H1 (cell line): ENCODE results near the gene OR10AD1. TPM values are rescaled to one million over a fixed set of nuclear protein-coding genes. Genes with fewer than 3 reads are reported as not detected.
"Not testable (repeated sequence)": the region's sequence is repeated elsewhere in the genome, so short reads cannot be mapped to it uniquely, and the experiment has no call there.

ENCODE experiments used
- CTCF ChIA-PET: fragments of 300-600 bp; sonication (Branson Sonifier 250); formaldehyde crosslinking; loops from one replicate; lab custom pipeline; 2021; ENCODE audit not compliant: partially characterized antibody; lab: Charles Lee
- POLR2A ChIA-PET: fragments of 300-600 bp; sonication (Branson Sonifier 250); formaldehyde crosslinking; loops from one replicate; lab custom pipeline; 2021; ENCODE audit warnings: inconsistent platforms; ENCODE audit not compliant: partially characterized antibody; lab: Charles Lee
- DNase-seq, 2 experiments: peaks; one replicate each; pipeline versions ENCODE4 v3.0.0 to v3.0.0-alpha.2; 2010 to 2022; ENCODE audit warnings: low spot score in 2 of 2, low read depth in 1 of 2, mixed read lengths in 1 of 2
- FAIRE-seq: peaks from 2 replicates; lab custom pipeline; 2011; peaks lifted over from hg19 to GRCh38; lab: Jason Lieb, UNC
- H2AFZ ChIP-seq: 2 replicates; pipeline ENCODE4 v1.8.1; 2012; ENCODE audit warnings: low read length, inconsistent platforms
- H2AK5ac ChIP-seq: 2 replicates; pipeline ENCODE4 v1.6.1; 2013; ENCODE audit warnings: low read depth, low read length
- H2BK120ac ChIP-seq: replicated peaks from 2 replicates; pipeline ENCODE3; 2013; ENCODE audit warnings: low read depth, low read length, inconsistent platforms
- H2BK12ac ChIP-seq: 2 replicates; pipeline ENCODE4 v1.6.1; 2013; ENCODE audit warnings: low read depth, low read length
- H2BK15ac ChIP-seq: 2 replicates; pipeline ENCODE4 v1.6.1; 2013; ENCODE audit warnings: low read length
- H2BK20ac ChIP-seq: 2 replicates; pipeline ENCODE4 v1.6.1; 2013; ENCODE audit warnings: low read length
- H2BK5ac ChIP-seq: 2 replicates; pipeline ENCODE4 v1.6.1; 2013; ENCODE audit warnings: low read depth, low read length
- H3K14ac ChIP-seq: 2 replicates; pipeline ENCODE4 v1.6.1; 2013; ENCODE audit warnings: inconsistent platforms; ENCODE audit not compliant: insufficient read length
- H3K18ac ChIP-seq: 2 replicates; pipeline ENCODE4 v1.6.1; 2013; ENCODE audit warnings: low read length; ENCODE audit errors: extremely low read depth
- H3K23ac ChIP-seq: 2 replicates; pipeline ENCODE4 v1.6.1; 2013; ENCODE audit warnings: inconsistent platforms; ENCODE audit not compliant: insufficient read length
- H3K23me2 ChIP-seq: 2 replicates; pipeline ENCODE4 v1.6.1; 2013; ENCODE audit warnings: low read depth, low read length
- H3K27ac ChIP-seq: 2 replicates; pipeline ENCODE4 v1.6.1; 2011; ENCODE audit warnings: low read depth, low read length, inconsistent platforms
- H3K27me3 ChIP-seq, 4 experiments: replicated peaks in 1 of 4; 1 replicate in 1 of 4; 2 replicates in 3 of 4; pipeline versions ENCODE4 v1.6.1 to v1.8.1; 2011 to 2013; ENCODE audit warnings: low read length in 3 of 4, mild to moderate bottlenecking in 3 of 4, inconsistent platforms in 2 of 4, mixed read lengths in 2 of 4, moderate library complexity in 1 of 4; ENCODE audit not compliant: control insufficient read depth in 3 of 4, insufficient read depth in 3 of 4; ENCODE audit errors: extremely low read depth in 1 of 4
- H3K36me3 ChIP-seq, 4 experiments: 2 replicates each; pipeline versions ENCODE4 v1.6.1 to v1.8.1; 2011 to 2013; ENCODE audit warnings: mild to moderate bottlenecking in 4 of 4, low read length in 3 of 4, moderate library complexity in 2 of 4, control low read depth in 1 of 4, inconsistent platforms in 1 of 4; ENCODE audit not compliant: insufficient read depth in 4 of 4, control insufficient read depth in 2 of 4
- H3K4ac ChIP-seq: replicated peaks from 2 replicates; pipeline ENCODE3; 2013; ENCODE audit warnings: low read length, low read depth, mixed read lengths, inconsistent platforms; ENCODE audit not compliant: insufficient read length
- H3K4me1 ChIP-seq, 4 experiments: replicated peaks in 1 of 4; 1 replicate in 1 of 4; 2 replicates in 3 of 4; pipeline versions ENCODE4 v1.6.1 to v1.8.1; 2011 to 2013; ENCODE audit warnings: low read length in 3 of 4, inconsistent platforms in 2 of 4, mixed read lengths in 1 of 4; ENCODE audit not compliant: insufficient read depth in 4 of 4, control insufficient read depth in 3 of 4
- H3K4me2 ChIP-seq, 2 experiments: 2 replicates each; pipeline versions ENCODE4 v1.6.1 to v1.8.1; 2011 to 2013; ENCODE audit warnings: low read depth in 2 of 2, low read length in 2 of 2, control low read depth in 1 of 2, inconsistent platforms in 1 of 2, mild to moderate bottlenecking in 1 of 2; ENCODE audit not compliant: insufficient read depth in 1 of 2
- H3K4me3 ChIP-seq, 4 experiments: fragments of 200-600, 300-600 bp in 1 of 4; sonication (generic), shearing (Covaris generic), sonication (Bioruptor Twin) in 1 of 4; 2 replicates each; pipeline versions ENCODE4 v1.5.1 to v1.8.1; 2011 to 2016; ENCODE audit warnings: low read length in 4 of 4, low read depth in 3 of 4, control low read depth in 2 of 4, inconsistent platforms in 2 of 4, mild to moderate bottlenecking in 2 of 4, mixed read lengths in 1 of 4, moderate library complexity in 1 of 4; ENCODE audit not compliant: insufficient read depth in 2 of 4; ENCODE audit errors: extremely low read depth in 1 of 4
- H3K56ac ChIP-seq: replicated peaks from 2 replicates; pipeline ENCODE3; 2013; ENCODE audit warnings: low read depth, mild to moderate bottlenecking, mixed read lengths, low read length, inconsistent platforms; ENCODE audit not compliant: insufficient read length
- H3K79me1 ChIP-seq: 2 replicates; pipeline ENCODE4 v1.6.1; 2013; ENCODE audit warnings: low read depth, low read length, control low read depth
- H3K79me2 ChIP-seq, 2 experiments: 2 replicates each; pipeline versions ENCODE4 v1.6.1 to v1.8.1; 2012 to 2013; ENCODE audit warnings: low read length in 2 of 2, mild to moderate bottlenecking in 2 of 2, inconsistent platforms in 1 of 2; ENCODE audit not compliant: insufficient read depth in 2 of 2, control insufficient read depth in 1 of 2
- H3K9ac ChIP-seq, 4 experiments: replicated peaks in 1 of 4; 1 replicate in 1 of 4; 2 replicates in 3 of 4; pipeline versions ENCODE4 v1.6.1 to v1.8.1; 2011 to 2013; ENCODE audit warnings: low read depth in 3 of 4, low read length in 3 of 4, control low read depth in 2 of 4, mild to moderate bottlenecking in 2 of 4, moderate library complexity in 2 of 4, inconsistent platforms in 1 of 4; ENCODE audit errors: extremely low read depth in 1 of 4
- H3K9me3 ChIP-seq, 2 experiments: 2 replicates each; pipeline versions ENCODE4 v1.6.1 to v1.8.1; 2012 to 2013; ENCODE audit warnings: mild to moderate bottlenecking in 2 of 2, moderate library complexity in 2 of 2, control low read depth in 1 of 2, inconsistent platforms in 1 of 2, low read depth in 1 of 2, low read length in 1 of 2, mixed read lengths in 1 of 2; ENCODE audit not compliant: insufficient read depth in 2 of 2
- H4K20me1 ChIP-seq, 2 experiments: replicated peaks in 1 of 2; 2 replicates each; pipeline versions ENCODE3 to v1.8.1; 2011 to 2013; ENCODE audit warnings: inconsistent platforms in 2 of 2, low read length in 2 of 2, mild to moderate bottlenecking in 1 of 2; ENCODE audit not compliant: insufficient read depth in 2 of 2, control insufficient read depth in 1 of 2
- H4K5ac ChIP-seq: 2 replicates; pipeline ENCODE4 v1.6.1; 2013; ENCODE audit warnings: low read length, low read depth, mixed read lengths, inconsistent platforms; ENCODE audit not compliant: insufficient read length
- H4K8ac ChIP-seq: 2 replicates; pipeline ENCODE4 v1.8.0; 2013; ENCODE audit warnings: mild to moderate bottlenecking, moderate library complexity, low read length, inconsistent platforms; ENCODE audit not compliant: insufficient read depth; ENCODE audit errors: extremely low read depth
- H4K91ac ChIP-seq: replicated peaks from 2 replicates; pipeline ENCODE3; 2013; ENCODE audit warnings: low read length, mixed read lengths, inconsistent platforms; ENCODE audit not compliant: insufficient read length
- WGBS, 2 experiments: shearing (Covaris generic) in 1 of 2; methylation state at CpG; one replicate each; pipeline versions ENCODE4 v1.1.6 to v1.1.7; 2013 to 2015; ENCODE audit warnings: low lambda C conversion rate in 2 of 2, mixed read lengths in 2 of 2, inconsistent platforms in 1 of 2, low coverage in 1 of 2, missing lambda C conversion rate in 1 of 2; ENCODE audit not compliant: insufficient replicate concordance in 2 of 2, insufficient coverage in 1 of 2, insufficient read length in 1 of 2; ENCODE audit errors: extremely low coverage in 1 of 2, missing lambda C conversion rate in 1 of 2; 5-methylcytosine and 5-hydroxymethylcytosine counted together
- polyA plus RNA-seq, 7 experiments: library from polyadenylated mRNA; depleted of rRNA in 3 of 7; stranded (reverse) in 5 of 7; unstranded in 2 of 7; fragments of >200 nt in 5 of 7; fragments of 200-250 nt in 2 of 7; gene quantifications; 1 replicate in 5 of 7; 2 replicates in 1 of 7; 4 replicates in 1 of 7; pipeline versions ENCODE4 v1.2.1 to v1.2.3, GENCODE V29; 2011 to 2013; ENCODE audit warnings: missing spikeins in 2 of 7, mixed read lengths in 2 of 7
- total RNA-seq: library from RNA; stranded (reverse); fragmentation: NEBNext Ultra II Directional; extraction: Animal tissue kit (Norgen Biotek cat#: 25700); gene quantifications from 2 replicates; pipeline ENCODE4 v1.2.1, GENCODE V29; 2021

Gene OR10AD1
- total and polyA plus RNA-seq, 2 of the 8 experiments (the other 6 are each of a cell fraction or from before 2014, with no cell fraction given) = not detected

DNA sequence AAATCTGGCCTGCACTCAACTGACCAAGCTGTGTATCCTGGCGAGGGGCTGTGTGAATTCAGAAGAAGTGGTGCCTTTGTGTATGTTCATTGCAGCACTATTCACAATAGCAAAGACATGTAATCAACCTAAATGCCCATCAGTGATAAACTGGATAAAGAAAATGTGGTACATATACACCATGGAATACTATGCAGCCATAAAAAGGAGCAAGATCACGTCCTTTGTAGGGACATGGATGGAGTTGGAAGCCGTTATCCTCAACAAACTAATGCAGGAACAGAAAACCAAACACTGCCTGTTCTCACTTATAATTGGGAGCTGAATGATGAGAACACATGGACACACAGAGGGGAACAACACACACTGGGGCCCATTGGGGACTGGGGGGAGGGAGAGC lies 21.4 kb upstream of the OR10AD1 start:
- H3K27ac ChIP-seq, DNase-seq, H3K79me1 ChIP-seq, H3K14ac ChIP-seq, H3K27me3 ChIP-seq, H2BK20ac ChIP-seq, H2AK5ac ChIP-seq, POLR2A ChIA-PET, H2BK120ac ChIP-seq, H3K4ac ChIP-seq, H3K4me1 ChIP-seq, H3K56ac ChIP-seq, H3K9me3 ChIP-seq, H4K91ac ChIP-seq, H2BK5ac ChIP-seq, H4K5ac ChIP-seq, H3K23ac ChIP-seq, H3K79me2 ChIP-seq, H3K9ac ChIP-seq, H2BK12ac ChIP-seq, H2BK15ac ChIP-seq, FAIRE-seq, H4K8ac ChIP-seq, H3K36me3 ChIP-seq, H3K23me2 ChIP-seq, H4K20me1 ChIP-seq, H3K4me2 ChIP-seq, H3K4me3 ChIP-seq, H2AFZ ChIP-seq, H3K18ac ChIP-seq: not testable (repeated sequence)
- WGBS, 2 experiments = 75% methylated on average over 3 of the region's 3 CpGs; no CpG with 5 or more reads in 1 of the 2 experiments
- CTCF ChIA-PET = interaction anchor here (0.9 kb wide), 1 partner anchor 36 kb away, joined by 3 read pairs; no protein-coding TSS in a partner anchor
